GM10847 (cell line): Measurements from ENCODE around the gene GHDC.

Source experiments
- POLR2A ChIP-seq: IDR thresholded peaks from 2 replicates; pipeline ENCODE4 v1.6.1; 2011; ENCODE audit not compliant: insufficient read length; ENCODE audit errors: extremely low read depth

Gene GHDC

DNA sequence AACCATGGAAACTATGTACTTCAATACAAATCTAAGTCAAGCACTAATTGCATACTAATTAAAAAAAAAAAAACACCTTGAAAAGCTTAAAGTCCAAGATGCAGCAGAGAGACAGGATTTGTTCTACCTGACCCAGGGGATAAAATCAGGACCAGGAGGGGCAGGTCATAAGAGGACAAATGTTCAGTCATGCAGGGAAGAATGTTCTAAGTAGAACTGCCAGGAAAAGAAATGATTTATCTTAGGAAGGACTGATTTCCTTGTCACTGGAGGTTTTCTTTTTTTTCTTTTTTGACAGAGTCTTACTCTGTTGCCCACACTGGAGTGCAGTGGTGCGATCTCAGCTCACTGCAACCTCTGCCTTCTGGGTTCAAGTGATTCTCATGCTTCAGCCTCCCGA is 9.1 kb upstream of the GHDC start:
- no peak for TF ChIP-seq POLR2A

DNA sequence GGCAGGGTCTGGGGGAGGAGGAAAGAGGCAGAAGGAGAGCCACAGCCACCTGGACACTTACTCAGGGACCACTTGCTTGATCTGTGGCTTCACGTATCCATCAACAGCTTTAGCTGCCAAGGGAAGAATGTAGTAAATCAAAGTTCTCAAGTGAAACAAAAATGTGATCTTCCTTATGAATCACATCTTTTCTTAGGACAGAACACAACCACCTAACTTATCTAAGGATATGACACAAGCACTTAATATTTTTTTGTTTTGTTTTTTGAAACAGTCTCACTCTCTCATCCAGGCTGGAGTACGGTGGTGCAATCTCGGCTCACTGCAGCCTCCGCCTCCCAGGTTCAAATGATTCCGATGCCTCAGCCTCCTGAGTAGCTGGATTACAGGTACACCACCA is 8.4 kb upstream of the GHDC start:
- TF ChIP-seq POLR2A: no peak

GRCh38 chr17:42202159-42202558 is 7.9 kb upstream of the GHDC start:
- TF ChIP-seq POLR2A: no peak

- no peak for TF ChIP-seq POLR2A
Measured at GRCh38 chr17:42201458-42201772, 7.1 kb upstream of the GHDC start.

- no peak for TF ChIP-seq POLR2A
Measured at GRCh38 chr17:42200706-42201457, 6.6 kb upstream of the GHDC start.

GRCh38 chr17:42199416-42200011 is 5.2 kb upstream of the GHDC start:
- TF ChIP-seq POLR2A: no peak

DNA sequence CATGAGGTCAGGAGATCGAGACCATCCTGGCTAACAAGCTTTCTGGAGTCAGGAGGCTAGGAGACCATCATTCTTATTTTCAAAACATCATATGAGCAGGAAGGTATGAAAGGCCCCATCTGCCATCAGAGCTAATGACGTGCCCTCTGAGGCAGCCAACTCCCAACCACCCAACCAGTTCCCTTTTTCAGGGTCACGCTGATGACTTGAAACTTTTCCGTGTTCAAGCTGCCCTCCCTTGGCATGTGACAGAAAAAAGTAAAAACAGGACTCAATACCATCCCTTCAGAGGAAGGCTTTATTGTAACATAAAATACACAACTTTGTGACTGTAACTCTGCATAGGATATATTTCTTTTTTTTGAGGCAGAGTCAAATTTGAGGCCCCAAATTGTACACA is 4.6 kb upstream of the GHDC start:
- TF ChIP-seq POLR2A: no peak

DNA sequence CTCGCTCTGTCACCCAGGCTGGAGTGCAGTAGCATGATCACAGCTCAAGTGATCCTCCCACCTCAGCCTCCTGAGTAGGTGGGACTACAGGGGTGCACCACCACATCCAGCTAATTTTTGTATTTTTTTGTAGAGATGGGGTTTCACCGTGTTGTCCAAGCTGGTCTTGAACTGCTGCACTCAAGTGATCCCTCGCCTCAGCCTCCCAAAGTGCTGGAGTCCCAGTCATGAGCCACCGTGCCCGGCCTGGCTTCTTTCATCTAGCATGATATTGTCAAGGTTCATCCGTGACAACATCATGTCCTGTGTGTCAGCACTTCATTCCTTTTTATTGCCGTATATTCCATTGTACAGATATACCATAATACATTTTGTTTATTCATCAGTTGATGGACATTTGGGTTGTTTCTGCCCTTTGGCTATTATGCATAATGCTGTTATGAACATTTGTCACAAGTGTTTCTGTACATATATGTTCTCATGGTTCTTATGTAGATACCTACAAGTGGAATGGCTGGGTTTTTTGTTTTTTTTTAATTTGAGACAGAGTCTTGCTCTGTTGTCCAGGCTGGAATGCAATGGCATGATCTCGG is 3.4 kb upstream of the GHDC start:
- TF ChIP-seq POLR2A: no peak

- no peak for TF ChIP-seq POLR2A
Measured at GRCh38 chr17:42193216-42193968, 902 bp downstream of the GHDC start.

GRCh38 chr17:42192189-42193126 is 1.8 kb downstream of the GHDC start:
- TF ChIP-seq POLR2A: no peak

DNA sequence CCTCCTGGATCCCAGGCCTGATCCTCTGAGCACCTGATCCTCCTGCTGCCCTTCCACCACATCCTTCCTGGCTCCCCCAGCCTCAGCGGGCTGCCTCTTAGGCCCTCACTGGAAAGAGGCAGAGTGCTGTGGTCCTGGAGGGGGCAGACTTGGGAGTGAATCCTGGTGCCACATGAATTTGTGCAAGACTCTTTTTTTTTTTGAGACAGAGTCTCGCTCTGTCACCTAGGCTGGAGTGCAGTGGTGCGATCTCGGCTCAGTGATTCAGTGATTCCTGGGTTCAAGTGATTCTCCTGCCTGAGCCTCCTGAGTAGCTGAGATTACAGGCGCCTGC is 3.1 kb downstream of the GHDC start:
- TF ChIP-seq POLR2A: no peak

- TF ChIP-seq POLR2A: no peak
Measured at GRCh38 chr17:42190491-42191274, 3.6 kb downstream of the GHDC start.

GRCh38 chr17:42189651-42189965 is 4.7 kb downstream of the GHDC start:
- TF ChIP-seq POLR2A: no peak

GRCh38 chr17:42188749-42189650 is 5.3 kb downstream of the GHDC start:
- TF ChIP-seq POLR2A: no peak

DNA sequence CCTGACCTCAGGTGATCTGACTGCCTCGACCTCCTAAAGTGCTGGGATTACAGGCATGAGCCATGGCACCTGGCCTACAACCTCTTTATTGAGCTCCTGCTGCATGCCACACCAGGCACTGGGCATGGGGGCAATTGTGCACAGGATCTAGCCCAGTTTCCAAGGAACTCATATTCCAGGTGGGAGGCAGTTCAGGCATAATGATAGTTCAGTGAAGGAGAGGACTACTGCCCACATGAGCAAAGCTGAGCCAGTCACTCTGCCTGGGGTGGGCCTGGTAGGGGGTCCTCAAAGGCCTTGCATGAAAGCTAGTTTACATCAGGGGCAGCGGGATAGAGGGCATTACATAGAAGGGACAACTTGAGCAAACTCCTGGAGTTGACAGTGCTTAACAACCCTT is 6.5 kb downstream of the GHDC start:
- TF ChIP-seq POLR2A: no peak
